K562 (cell line): Measurements from ENCODE around the gene NEMP1. TPM values are rescaled to one million over a fixed set of nuclear protein-coding genes. Genes with fewer than 3 reads are reported as not detected.
A peak's percentile ranks its signal among the peaks of the same experiment; 100 is the strongest.

Experiments
- BRD4 ChIP-seq: fragments of 200-600 bp; sonication (generic); IDR thresholded peaks from 2 replicates; pipeline ENCODE4 v1.6.1; 2017; ENCODE audit warnings: inconsistent platforms
- ETV5 ChIP-seq: sonication (generic); formaldehyde crosslinking; IDR thresholded peaks from 2 replicates; pipeline ENCODE4 v1.4.0; 2020; ENCODE audit warnings: low read depth, mild to moderate bottlenecking, missing genetic modification reagents
- FIP1L1 ChIP-seq: fragments of 200-400 bp; formaldehyde crosslinking; IDR thresholded peaks from 2 replicates; pipeline ENCODE4 v1.6.1; 2018; ENCODE audit warnings: mild to moderate bottlenecking, low read depth, low read length; ENCODE audit not compliant: poor library complexity, severe bottlenecking
- GABPB2 ChIP-seq: fragments of 250-450 bp; sonication (Bioruptor Pico); conservative IDR thresholded peaks from 2 replicates; pipeline ENCODE4 v1.5.1; 2021; ENCODE audit warnings: mild to moderate bottlenecking
- LEF1 ChIP-seq: fragments of 450-650 bp; IDR thresholded peaks from 2 replicates; pipeline ENCODE4 v1.6.1; 2016; ENCODE audit warnings: mild to moderate bottlenecking
- NFIC ChIP-seq: fragments of 450-650 bp; IDR thresholded peaks from 2 replicates; pipeline ENCODE4 v1.6.1; 2017; ENCODE audit warnings: mild to moderate bottlenecking, inconsistent platforms
- NONO ChIP-seq, 2 experiments: fragments of 200-400 bp in 1 of 2; fragments of 450-650 bp in 1 of 2; formaldehyde crosslinking in 1 of 2; IDR thresholded peaks; 2 replicates each; pipeline ENCODE4 v1.6.1; 2017; ENCODE audit warnings: low read depth in 2 of 2, mild to moderate bottlenecking in 2 of 2, moderate library complexity in 2 of 2, low read length in 1 of 2
- PHTF2 ChIP-seq: fragments of 250-450 bp; sonication (Bioruptor Pico); IDR thresholded peaks from 2 replicates; pipeline ENCODE4 v1.5.0; 2021; ENCODE audit warnings: mild to moderate bottlenecking
- RCOR1 ChIP-seq, 2 experiments: IDR thresholded peaks; 2 replicates each; pipeline ENCODE4 v1.6.1; 2012; ENCODE audit warnings: low read depth in 2 of 2, low read length in 2 of 2, borderline replicate concordance in 1 of 2, improper control_type of control experiment in 1 of 2
- YY1 ChIP-seq, 3 experiments: IDR thresholded peaks; 2 replicates each; pipeline ENCODE4 v1.6.1; 2011; ENCODE audit warnings: low read length in 2 of 3, mild to moderate bottlenecking in 2 of 3, moderate library complexity in 2 of 3, borderline replicate concordance in 1 of 3, control low read depth in 1 of 3, low read depth in 1 of 3; ENCODE audit not compliant: insufficient read depth in 3 of 3, insufficient replicate concordance in 2 of 3, control insufficient read depth in 1 of 3, insufficient read length in 1 of 3; ENCODE audit errors: extremely low read depth in 1 of 3
- ZNF436 ChIP-seq: fragments of 250-450, 450-650 bp; sonication (Bioruptor Pico); formaldehyde crosslinking; IDR thresholded peaks from 2 replicates; pipeline ENCODE4 v1.7.0; 2020; ENCODE audit warnings: mild to moderate bottlenecking
- ZNF589 ChIP-seq: fragments of 200-800 bp; sonication (Bioruptor generic); IDR thresholded peaks from 2 replicates; pipeline ENCODE4 v1.6.1; 2016; ENCODE audit warnings: low read depth, missing genetic modification characterization, missing compliant biosample characterization
- polyA plus RNA-seq, 8 experiments: library from polyadenylated mRNA; depleted of rRNA in 4 of 8; stranded (reverse) in 5 of 8; unstranded in 3 of 8; fragments of >200 nt; fragmentation: Nextera tagmentation in 2 of 8; fragmentation: Illumina TruSeq in 1 of 8; extraction: Ambion mirVana in 2 of 8; extraction: Trizol in 1 of 8; gene quantifications; 2 replicates each; pipeline versions ENCODE4 v1.2.1 to v1.2.3, GENCODE V29; 2011 to 2014; ENCODE audit warnings: inconsistent platforms in 1 of 8, missing spikeins in 1 of 8
- total RNA-seq, 7 experiments: library from RNA; depleted of rRNA in 6 of 7; stranded (reverse); fragments of >200 nt in 6 of 7; fragmentation: Illumina TruSeq in 2 of 7; extraction: Trizol in 2 of 7; gene quantifications; 2 replicates each; pipeline versions ENCODE4 v1.2.1 to v1.2.3, GENCODE V29; 2011 to 2021; ENCODE audit warnings: low replicate concordance in 1 of 7
- TF ChIP-seq, protein P1 (sequence below): fragments of 450-650 bp; IDR thresholded peaks from 2 replicates; pipeline ENCODE4 v1.6.1; 2018; ENCODE audit not compliant: partially characterized antibody
- TF ChIP-seq, protein P2 (sequence below): fragments of 200-800 bp; sonication (Bioruptor generic); IDR thresholded peaks from 2 replicates; pipeline ENCODE4 v1.6.1; 2017; ENCODE audit warnings: missing genetic modification characterization, missing compliant biosample characterization
- TF ChIP-seq, protein P3 (sequence below), 2 experiments: fragments of 450-650 bp in 1 of 2; IDR thresholded peaks; 2 replicates each; pipeline ENCODE4 v1.6.1; 2011 to 2017; ENCODE audit warnings: low read depth in 2 of 2, antibody characterized with exemption in 1 of 2, borderline replicate concordance in 1 of 2, low read length in 1 of 2, mild to moderate bottlenecking in 1 of 2, mixed read lengths in 1 of 2; ENCODE audit not compliant: control insufficient read depth in 1 of 2

Gene NEMP1
- total and polyA plus RNA-seq, 9 of the 15 experiments (the other 6 are each of a cell fraction or from before 2014, with no cell fraction given): 9.5 to 82.2 (median 41.2) TPM

DNA sequence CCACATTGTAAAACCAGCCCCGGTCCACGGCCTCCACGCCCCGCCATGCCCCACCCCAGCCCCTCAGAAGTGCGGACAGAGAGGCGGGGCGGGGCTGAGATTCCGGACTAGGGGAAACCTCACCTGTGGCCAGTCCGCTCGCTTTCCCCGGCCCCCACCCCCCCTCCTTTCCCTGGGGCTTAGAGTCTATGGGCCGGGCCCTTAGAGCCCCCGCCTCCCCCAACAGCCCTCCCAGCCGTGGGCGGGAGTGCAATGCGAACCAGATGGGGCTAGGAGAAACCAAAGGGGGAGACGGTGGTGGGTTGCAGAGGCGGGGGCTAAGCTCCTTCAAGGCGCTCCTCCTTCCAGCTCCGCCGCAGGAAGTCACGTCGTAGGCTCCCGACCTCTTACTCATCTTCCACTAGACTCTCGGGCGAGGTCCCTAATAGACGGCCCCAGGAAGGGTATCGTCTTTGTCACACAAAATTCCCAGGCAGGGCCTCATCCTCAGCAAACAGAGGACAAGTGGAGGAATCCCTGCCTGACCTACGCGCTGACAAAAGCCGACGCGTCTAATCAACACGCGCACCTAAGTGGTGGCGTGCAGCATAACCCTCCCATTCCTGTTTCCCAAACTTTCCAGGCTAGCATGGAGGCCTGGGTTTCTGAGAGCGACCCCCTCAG lies 9.2 kb upstream of the NEMP1 start (continued):
- peak in 2 of 3 experiments; percentile 7 to 32 for TF ChIP-seq YY1 (IDR thresholded peaks at IDR 0.05; ENCODE audit: borderline replicate concordance in 1 of 3, control insufficient read depth in 1 of 3, extremely low read depth in 1 of 3, insufficient read depth in 3 of 3, insufficient read length in 1 of 3, insufficient replicate concordance in 2 of 3, low read depth in 1 of 3, low read length in 2 of 3)
- TF ChIP-seq PHTF2: no peak
- 0 out of 2 replicates have a peak, but pooled peaks have one; percentile 4 for TF ChIP-seq NFIC
- TF ChIP-seq ZNF436: no peak
- TF ChIP-seq LEF1: peak; percentile 25; the same call in 1 of the 2 replicates
- TF ChIP-seq, protein P1, sequence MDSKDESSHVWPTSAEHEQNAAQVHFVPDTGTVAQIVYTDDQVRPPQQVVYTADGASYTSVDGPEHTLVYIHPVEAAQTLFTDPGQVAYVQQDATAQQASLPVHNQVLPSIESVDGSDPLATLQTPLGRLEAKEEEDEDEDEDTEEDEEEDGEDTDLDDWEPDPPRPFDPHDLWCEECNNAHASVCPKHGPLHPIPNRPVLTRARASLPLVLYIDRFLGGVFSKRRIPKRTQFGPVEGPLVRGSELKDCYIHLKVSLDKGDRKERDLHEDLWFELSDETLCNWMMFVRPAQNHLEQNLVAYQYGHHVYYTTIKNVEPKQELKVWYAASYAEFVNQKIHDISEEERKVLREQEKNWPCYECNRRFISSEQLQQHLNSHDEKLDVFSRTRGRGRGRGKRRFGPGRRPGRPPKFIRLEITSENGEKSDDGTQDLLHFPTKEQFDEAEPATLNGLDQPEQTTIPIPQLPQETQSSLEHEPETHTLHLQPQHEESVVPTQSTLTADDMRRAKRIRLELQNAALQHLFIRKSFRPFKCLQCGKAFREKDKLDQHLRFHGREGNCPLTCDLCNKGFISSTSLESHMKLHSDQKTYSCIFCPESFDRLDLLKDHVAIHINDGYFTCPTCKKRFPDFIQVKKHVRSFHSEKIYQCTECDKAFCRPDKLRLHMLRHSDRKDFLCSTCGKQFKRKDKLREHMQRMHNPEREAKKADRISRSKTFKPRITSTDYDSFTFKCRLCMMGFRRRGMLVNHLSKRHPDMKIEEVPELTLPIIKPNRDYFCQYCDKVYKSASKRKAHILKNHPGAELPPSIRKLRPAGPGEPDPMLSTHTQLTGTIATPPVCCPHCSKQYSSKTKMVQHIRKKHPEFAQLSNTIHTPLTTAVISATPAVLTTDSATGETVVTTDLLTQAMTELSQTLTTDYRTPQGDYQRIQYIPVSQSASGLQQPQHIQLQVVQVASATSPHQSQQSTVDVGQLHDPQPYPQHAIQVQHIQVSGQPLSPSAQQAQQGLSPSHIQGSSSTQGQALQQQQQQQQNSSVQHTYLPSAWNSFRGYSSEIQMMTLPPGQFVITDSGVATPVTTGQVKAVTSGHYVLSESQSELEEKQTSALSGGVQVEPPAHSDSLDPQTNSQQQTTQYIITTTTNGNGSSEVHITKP: peak; percentile 78
- peak; percentile 62; the same call in 1 of the 2 replicates for TF ChIP-seq ZNF589 (CRISPR knock-in tag)
- TF ChIP-seq, protein P2, sequence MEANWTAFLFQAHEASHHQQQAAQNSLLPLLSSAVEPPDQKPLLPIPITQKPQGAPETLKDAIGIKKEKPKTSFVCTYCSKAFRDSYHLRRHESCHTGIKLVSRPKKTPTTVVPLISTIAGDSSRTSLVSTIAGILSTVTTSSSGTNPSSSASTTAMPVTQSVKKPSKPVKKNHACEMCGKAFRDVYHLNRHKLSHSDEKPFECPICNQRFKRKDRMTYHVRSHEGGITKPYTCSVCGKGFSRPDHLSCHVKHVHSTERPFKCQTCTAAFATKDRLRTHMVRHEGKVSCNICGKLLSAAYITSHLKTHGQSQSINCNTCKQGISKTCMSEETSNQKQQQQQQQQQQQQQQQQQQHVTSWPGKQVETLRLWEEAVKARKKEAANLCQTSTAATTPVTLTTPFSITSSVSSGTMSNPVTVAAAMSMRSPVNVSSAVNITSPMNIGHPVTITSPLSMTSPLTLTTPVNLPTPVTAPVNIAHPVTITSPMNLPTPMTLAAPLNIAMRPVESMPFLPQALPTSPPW (CRISPR knock-in tag): peak; percentile 86
- TF ChIP-seq, protein P3, sequence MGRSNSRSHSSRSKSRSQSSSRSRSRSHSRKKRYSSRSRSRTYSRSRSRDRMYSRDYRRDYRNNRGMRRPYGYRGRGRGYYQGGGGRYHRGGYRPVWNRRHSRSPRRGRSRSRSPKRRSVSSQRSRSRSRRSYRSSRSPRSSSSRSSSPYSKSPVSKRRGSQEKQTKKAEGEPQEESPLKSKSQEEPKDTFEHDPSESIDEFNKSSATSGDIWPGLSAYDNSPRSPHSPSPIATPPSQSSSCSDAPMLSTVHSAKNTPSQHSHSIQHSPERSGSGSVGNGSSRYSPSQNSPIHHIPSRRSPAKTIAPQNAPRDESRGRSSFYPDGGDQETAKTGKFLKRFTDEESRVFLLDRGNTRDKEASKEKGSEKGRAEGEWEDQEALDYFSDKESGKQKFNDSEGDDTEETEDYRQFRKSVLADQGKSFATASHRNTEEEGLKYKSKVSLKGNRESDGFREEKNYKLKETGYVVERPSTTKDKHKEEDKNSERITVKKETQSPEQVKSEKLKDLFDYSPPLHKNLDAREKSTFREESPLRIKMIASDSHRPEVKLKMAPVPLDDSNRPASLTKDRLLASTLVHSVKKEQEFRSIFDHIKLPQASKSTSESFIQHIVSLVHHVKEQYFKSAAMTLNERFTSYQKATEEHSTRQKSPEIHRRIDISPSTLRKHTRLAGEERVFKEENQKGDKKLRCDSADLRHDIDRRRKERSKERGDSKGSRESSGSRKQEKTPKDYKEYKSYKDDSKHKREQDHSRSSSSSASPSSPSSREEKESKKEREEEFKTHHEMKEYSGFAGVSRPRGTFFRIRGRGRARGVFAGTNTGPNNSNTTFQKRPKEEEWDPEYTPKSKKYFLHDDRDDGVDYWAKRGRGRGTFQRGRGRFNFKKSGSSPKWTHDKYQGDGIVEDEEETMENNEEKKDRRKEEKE (IDR thresholded peaks at IDR 0.05; ENCODE audit: borderline replicate concordance in 1 of 2, control insufficient read depth in 1 of 2, low read depth in 2 of 2, low read length in 1 of 2): 0 out of 4 replicates have a peak, but pooled peaks of 1 of the 2 experiments have one; percentile 5
- no peak for TF ChIP-seq FIP1L1
- no peak for TF ChIP-seq ETV5 (CRISPR knock-in tag)
- TF ChIP-seq NONO (IDR thresholded peaks at IDR 0.05; ENCODE audit: low read depth in 2 of 2, low read length in 1 of 2): no peak
- TF ChIP-seq GABPB2 (CRISPR knock-in tag): no peak
- 0 out of 2 replicates have a peak, but pooled peaks have one; percentile 26 for TF ChIP-seq BRD4
- TF ChIP-seq RCOR1 (IDR thresholded peaks at IDR 0.05; ENCODE audit: borderline replicate concordance in 1 of 2, low read depth in 2 of 2, low read length in 2 of 2): peak in 1 of 2 experiments; percentile 6; a peak in 1 of 4 replicates
